ENCODE data around the gene MADCAM1. TPM values are rescaled to one million over a fixed set of nuclear protein-coding genes. Genes with fewer than 3 reads are reported as not detected.

The MADCAM1 gene
- total and polyA plus RNA-seq, 2 experiments from 2014 or later: 2.9 to 4.0 TPM

DNA sequence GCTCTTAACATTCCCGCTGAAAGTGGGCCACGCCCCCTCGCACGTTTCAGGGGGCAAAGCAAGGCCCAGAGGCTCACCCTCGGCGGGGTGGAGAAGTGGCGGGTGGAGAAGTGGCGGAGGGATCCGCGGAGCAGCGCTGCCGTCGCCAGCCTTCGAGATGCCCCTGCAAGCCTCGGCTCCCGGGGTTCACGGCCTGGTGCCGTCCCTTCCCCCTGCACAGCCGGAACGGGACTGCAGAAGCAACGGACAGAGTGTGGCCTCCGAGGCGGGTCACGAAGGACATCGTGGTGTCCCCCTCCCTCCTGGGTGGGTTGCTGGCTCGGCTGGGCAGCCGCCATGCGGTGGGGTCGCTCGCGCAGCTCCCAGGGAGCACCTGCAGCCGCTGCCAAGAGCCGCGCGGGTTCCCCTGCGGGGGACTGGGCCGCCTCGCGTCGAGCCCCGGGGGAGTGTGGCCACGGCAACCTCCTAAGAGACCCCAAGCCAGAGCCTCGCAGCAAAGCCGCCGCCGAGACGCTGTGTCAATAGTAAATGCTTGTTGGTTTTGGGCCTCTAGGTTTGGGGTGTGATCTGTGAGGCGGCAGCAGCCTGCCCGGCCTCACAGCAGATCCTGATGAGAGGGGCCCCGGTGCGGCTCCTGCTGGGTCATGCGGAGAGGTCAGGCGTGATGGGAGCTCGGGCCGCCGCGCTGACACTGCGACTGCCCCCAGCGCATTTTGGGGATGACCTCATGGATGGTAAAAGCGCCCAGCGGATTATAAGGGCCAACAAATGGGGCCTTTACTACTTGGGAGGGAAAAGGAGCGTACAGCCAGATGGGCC lies 16.5 kb downstream of the MADCAM1 start:
- DNase-seq (ENCODE audit: low spot score): no peak
- WGBS (ENCODE audit: low lambda C conversion rate, missing lambda C conversion rate): 83% methylated on average over 56 of the region's 62 CpGs
- Histone ChIP-seq H2AFZ (no peak overlapping the region), H3K27ac (peak overlapping the region; percentile 94), H4K20me1 (ENCODE audit: insufficient read depth, poor library complexity, severe bottlenecking) (no peaks in the 10 kb centered on the region), H3K27me3 (no peaks in the 10 kb centered on the region), H3K36me3 (replicated peaks; ENCODE audit: insufficient read depth, low read depth) (no peaks in the 10 kb centered on the region), H3K79me2 (peaks cover 33% of the 10 kb centered on the region), H3K9me3 (ENCODE audit: low read depth) (no peaks in the 10 kb centered on the region), H3K9me2 (replicated peaks; ENCODE audit: insufficient read depth) (no peaks in the 10 kb centered on the region), H3K4me1 (ENCODE audit: insufficient read depth) (peaks cover 38% of the 10 kb centered on the region), H3K4me2 (no peak overlapping the region), H3K4me3 (no peak overlapping the region)
- TF ChIP-seq, protein P1, sequence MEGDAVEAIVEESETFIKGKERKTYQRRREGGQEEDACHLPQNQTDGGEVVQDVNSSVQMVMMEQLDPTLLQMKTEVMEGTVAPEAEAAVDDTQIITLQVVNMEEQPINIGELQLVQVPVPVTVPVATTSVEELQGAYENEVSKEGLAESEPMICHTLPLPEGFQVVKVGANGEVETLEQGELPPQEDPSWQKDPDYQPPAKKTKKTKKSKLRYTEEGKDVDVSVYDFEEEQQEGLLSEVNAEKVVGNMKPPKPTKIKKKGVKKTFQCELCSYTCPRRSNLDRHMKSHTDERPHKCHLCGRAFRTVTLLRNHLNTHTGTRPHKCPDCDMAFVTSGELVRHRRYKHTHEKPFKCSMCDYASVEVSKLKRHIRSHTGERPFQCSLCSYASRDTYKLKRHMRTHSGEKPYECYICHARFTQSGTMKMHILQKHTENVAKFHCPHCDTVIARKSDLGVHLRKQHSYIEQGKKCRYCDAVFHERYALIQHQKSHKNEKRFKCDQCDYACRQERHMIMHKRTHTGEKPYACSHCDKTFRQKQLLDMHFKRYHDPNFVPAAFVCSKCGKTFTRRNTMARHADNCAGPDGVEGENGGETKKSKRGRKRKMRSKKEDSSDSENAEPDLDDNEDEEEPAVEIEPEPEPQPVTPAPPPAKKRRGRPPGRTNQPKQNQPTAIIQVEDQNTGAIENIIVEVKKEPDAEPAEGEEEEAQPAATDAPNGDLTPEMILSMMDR (IDR thresholded peaks at IDR 0.05; ENCODE audit: poor library complexity): no peak
- no peak for TF ChIP-seq EZH2 (IDR thresholded peaks at IDR 0.05; ENCODE audit: borderline replicate concordance)
- TF ChIP-seq EZH2phosphoT487 (IDR thresholded peaks at IDR 0.05; ENCODE audit: low read depth, severe bottlenecking, unreplicated experiment): no peak

DNA sequence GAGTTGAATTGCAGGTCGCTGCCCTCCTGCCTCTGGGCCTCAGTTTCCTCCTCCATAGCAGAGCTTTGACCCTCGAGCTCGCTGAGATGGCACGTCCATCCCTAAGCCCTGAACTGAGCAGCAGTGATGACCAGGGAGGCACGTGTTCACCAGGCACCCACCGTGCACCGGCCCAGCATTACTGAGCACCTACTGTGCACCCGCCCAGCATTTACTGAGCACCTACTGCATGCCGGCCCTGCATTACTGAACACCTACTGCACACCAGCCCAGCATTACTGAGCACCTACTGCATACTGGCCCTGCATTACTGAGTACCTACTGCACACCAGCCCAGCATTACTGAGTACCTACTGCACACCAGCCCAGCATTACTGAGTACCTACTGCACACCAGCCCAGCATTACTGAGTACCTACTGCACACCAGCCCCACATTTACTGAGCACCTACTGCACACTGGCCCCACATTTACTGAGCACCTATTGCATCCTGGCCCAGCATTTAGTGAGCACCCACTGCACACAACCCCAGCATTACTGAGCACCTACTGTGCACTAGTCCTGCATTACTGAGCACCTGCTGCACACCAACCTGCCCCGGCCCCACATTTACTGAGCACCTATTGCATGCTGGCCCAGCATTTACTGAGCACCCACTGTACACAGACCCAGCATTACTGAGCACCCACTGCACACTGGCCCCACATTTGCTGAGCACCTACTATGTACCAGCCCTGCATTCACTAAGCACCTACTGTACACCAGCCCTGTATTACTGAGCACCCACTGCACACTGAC lies 17.3 kb downstream of the MADCAM1 start:
- H2AFZ ChIP-seq: no peak overlapping the region
- WGBS (ENCODE audit: low lambda C conversion rate, missing lambda C conversion rate): 95% methylated on average over 10 of the region's 10 CpGs
- peaks cover 25% of the 10 kb centered on the region for H3K79me2 ChIP-seq
- peaks cover 34% of the 10 kb centered on the region for H3K4me1 ChIP-seq (ENCODE audit: insufficient read depth)
- H3K4me2 ChIP-seq: no peak overlapping the region
- TF ChIP-seq EZH2phosphoT487 (IDR thresholded peaks at IDR 0.05; ENCODE audit: low read depth, severe bottlenecking, unreplicated experiment) (no peak), EZH2 (IDR thresholded peaks at IDR 0.05; ENCODE audit: borderline replicate concordance) (no peak)
- TF ChIP-seq, protein P1 (IDR thresholded peaks at IDR 0.05; ENCODE audit: poor library complexity): no peak
- H3K4me3 ChIP-seq: no peak overlapping the region
- no peaks in the 10 kb centered on the region for H4K20me1 ChIP-seq (ENCODE audit: insufficient read depth, poor library complexity, severe bottlenecking)
- no peaks in the 10 kb centered on the region for H3K9me3 ChIP-seq (ENCODE audit: low read depth)
- H3K27me3 ChIP-seq: no peaks in the 10 kb centered on the region
- no peaks in the 10 kb centered on the region for H3K9me2 ChIP-seq (replicated peaks; ENCODE audit: insufficient read depth)
- no peak for DNase-seq (ENCODE audit: low spot score)
- no peaks in the 10 kb centered on the region for H3K36me3 ChIP-seq (replicated peaks; ENCODE audit: insufficient read depth, low read depth)
- peak overlapping the region; percentile 31 for H3K27ac ChIP-seq

DNA sequence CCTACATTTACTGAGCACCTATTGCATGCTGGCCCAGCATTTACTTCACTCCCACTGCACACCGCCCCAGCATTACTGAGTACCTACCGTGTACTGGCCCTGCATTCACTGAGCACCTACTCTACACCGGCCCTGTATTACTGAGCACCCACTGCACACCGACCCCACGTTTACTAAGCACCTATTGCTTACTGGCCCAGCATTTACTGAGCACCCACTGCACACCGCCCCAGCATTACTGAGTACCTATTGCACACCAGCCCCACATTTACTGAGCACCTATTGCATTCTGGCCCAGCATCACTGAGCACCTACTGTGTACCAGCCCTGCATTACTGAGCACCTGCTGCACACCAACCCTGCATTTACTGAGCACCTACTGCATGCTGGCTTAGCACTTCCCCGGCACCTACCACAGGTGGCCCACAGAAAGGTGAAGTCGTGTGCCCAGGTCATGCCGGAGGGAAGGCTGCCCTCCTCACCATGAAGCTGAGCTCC lies 17.9 kb downstream of the MADCAM1 start:
- Histone ChIP-seq H2AFZ (no peak overlapping the region), H3K9me3 (ENCODE audit: low read depth) (no peaks in the 10 kb centered on the region), H4K20me1 (ENCODE audit: insufficient read depth, poor library complexity, severe bottlenecking) (no peaks in the 10 kb centered on the region)

More for the DNA sequence above, 17.9 kb downstream of the MADCAM1 start:
- Histone ChIP-seq H3K4me2 (no peak overlapping the region), H3K79me2 (peaks cover 18% of the 10 kb centered on the region), H3K27ac (no peak overlapping the region), H3K4me1 (ENCODE audit: insufficient read depth) (peaks cover 34% of the 10 kb centered on the region), H3K4me3 (no peak overlapping the region), H3K27me3 (no peaks in the 10 kb centered on the region), H3K36me3 (replicated peaks; ENCODE audit: insufficient read depth, low read depth) (no peaks in the 10 kb centered on the region), H3K9me2 (replicated peaks; ENCODE audit: insufficient read depth) (no peaks in the 10 kb centered on the region)
- DNase-seq (ENCODE audit: low spot score): no peak
- 98% methylated on average over 9 of the region's 9 CpGs for WGBS (ENCODE audit: low lambda C conversion rate, missing lambda C conversion rate)
- TF ChIP-seq, protein P1 (IDR thresholded peaks at IDR 0.05; ENCODE audit: poor library complexity): no peak
- TF ChIP-seq EZH2 (IDR thresholded peaks at IDR 0.05; ENCODE audit: borderline replicate concordance) (no peak), EZH2phosphoT487 (IDR thresholded peaks at IDR 0.05; ENCODE audit: low read depth, severe bottlenecking, unreplicated experiment) (no peak)

Data from hepatocyte (in vitro differentiated cells).